ENCODE data around the gene FPR1. TPM values are rescaled to one million over a fixed set of nuclear protein-coding genes. Genes with fewer than 3 reads are reported as not detected.
A peak's percentile ranks its signal among the peaks of the same experiment; 100 is the strongest.

FPR1 gene
- total RNA-seq, 1 experiment from 2014 or later: 10.9 TPM

GRCh38 chr19:51737924-51738323 is 13.8 kb downstream of the FPR1 start:
- DNase-seq (ENCODE audit: low read depth): peak; percentile 65

GRCh38 chr19:51737389-51737788 is 14.3 kb downstream of the FPR1 start:
- DNase-seq (ENCODE audit: low read depth): no peak

- DNase-seq (ENCODE audit: low read depth): peak; percentile 97
These were observed 15.8 kb downstream of the FPR1 start for GRCh38 chr19:51735759-51736449.

- DNase-seq (ENCODE audit: low read depth): no peak
These were observed 17.7 kb downstream of the FPR1 start for GRCh38 chr19:51733742-51734522.

- peak; percentile 31 for DNase-seq (ENCODE audit: low read depth)
These were observed 21.9 kb downstream of the FPR1 start for GRCh38 chr19:51729781-51730180.

GRCh38 chr19:51727349-51727880 is 24.3 kb downstream of the FPR1 start:
- DNase-seq (ENCODE audit: low read depth): peak; percentile 96

GRCh38 chr19:51726049-51726448 is 25.6 kb downstream of the FPR1 start:
- DNase-seq (ENCODE audit: low read depth): peak; percentile 96

GRCh38 chr19:51724543-51724942 is 27.1 kb downstream of the FPR1 start:
- peak; percentile 83 for DNase-seq (ENCODE audit: low read depth)

- DNase-seq (ENCODE audit: low read depth): no peak
These were observed 29.2 kb downstream of the FPR1 start for GRCh38 chr19:51722492-51722891.

GRCh38 chr19:51721905-51722304 is 29.8 kb downstream of the FPR1 start:
- no peak for DNase-seq (ENCODE audit: low read depth)

GRCh38 chr19:51719251-51719988 is 32.3 kb downstream of the FPR1 start:
- DNase-seq (ENCODE audit: low read depth): no peak

- DNase-seq (ENCODE audit: low read depth): no peak
These were observed 34.8 kb downstream of the FPR1 start for GRCh38 chr19:51716925-51717324.

- DNase-seq (ENCODE audit: low read depth): no peak
These were observed 35.8 kb downstream of the FPR1 start for GRCh38 chr19:51715850-51716249.

GRCh38 chr19:51714848-51715247 is 36.8 kb downstream of the FPR1 start:
- DNase-seq (ENCODE audit: low read depth): peak; percentile 33

- no peak for DNase-seq (ENCODE audit: low read depth)
These were observed 38.1 kb downstream of the FPR1 start for GRCh38 chr19:51713319-51714285.

GRCh38 chr19:51712461-51713081 is 39.1 kb downstream of the FPR1 start:
- DNase-seq (ENCODE audit: low read depth): no peak

- DNase-seq (ENCODE audit: low read depth): no peak
These were observed 40.0 kb downstream of the FPR1 start for GRCh38 chr19:51711702-51712101.

- peak; percentile 74 for DNase-seq (ENCODE audit: low read depth)
These were observed 41.5 kb downstream of the FPR1 start for GRCh38 chr19:51710163-51710562.

- DNase-seq (ENCODE audit: low read depth): no peak
These were observed 42.1 kb downstream of the FPR1 start for GRCh38 chr19:51709575-51709974.

- no peak for DNase-seq (ENCODE audit: low read depth)
These were observed 42.9 kb downstream of the FPR1 start for GRCh38 chr19:51708811-51709210.

Measured in LHCN-M2 (cell line).